Hematopoietic multipotent progenitor cell (in vitro differentiated cells): ENCODE data around the gene PLSCR4. TPM values are rescaled to one million over a fixed set of nuclear protein-coding genes. Genes with fewer than 3 reads are reported as not detected.

Experiments
- DNase-seq, 3 donors: peaks; one replicate each; pipeline ENCODE4 v3.0.0-alpha.2; 2011 to 2015; ENCODE audit warnings: low read depth in 2 of 3, low spot score in 2 of 3
- total RNA-seq: library from RNA; depleted of rRNA; stranded (reverse); fragments of >200 nt; gene quantifications from one replicate; pipeline ENCODE4 v1.2.3, GENCODE V29; 2012

PLSCR4 gene
- total RNA-seq, 1 donor, result 10.0 TPM

- DNase-seq, result no peak
These were observed 87.3 kb downstream of the PLSCR4 start for GRCh38 chr3:146163584-146163983.

DNA sequence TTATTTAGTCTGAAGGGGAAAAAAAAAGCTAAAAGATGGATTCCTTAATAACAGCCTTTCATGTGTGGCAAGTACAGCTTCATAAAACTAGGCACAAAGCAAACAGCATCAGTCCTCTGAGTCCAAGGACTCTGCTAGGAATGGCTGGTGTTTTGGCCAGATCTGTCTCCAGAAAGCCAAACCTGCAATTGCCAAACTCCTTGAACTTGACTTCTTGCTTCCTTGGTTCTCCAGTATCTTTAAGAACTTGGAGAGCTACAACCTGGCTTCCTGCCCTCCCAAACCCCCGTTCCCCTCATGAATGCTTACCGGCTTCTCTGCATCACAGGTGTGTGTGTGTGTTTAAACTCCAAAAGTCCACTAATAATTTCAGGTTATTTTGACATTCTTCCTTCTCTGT is 88.3 kb downstream of the PLSCR4 start:
- DNase-seq, result no peak

DNA sequence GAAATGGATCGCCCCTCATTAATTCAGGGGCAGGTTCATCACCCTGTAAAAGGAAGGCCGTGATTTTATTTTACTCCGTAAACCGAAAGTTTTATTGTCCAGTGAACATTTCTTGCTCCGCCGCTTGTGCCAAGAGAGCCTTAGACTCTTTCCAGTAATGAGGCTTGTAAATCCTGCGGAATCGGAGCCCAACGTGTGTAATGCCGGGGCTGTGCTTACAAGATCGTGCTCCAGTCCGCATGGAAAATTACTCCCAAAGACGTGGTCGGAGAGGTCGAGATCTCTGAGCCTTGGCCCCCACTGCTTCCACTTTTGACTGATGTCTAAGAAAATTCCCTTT is 89.3 kb downstream of the PLSCR4 start:
- no peak for DNase-seq

GRCh38 chr3:146160964-146161662 is 89.8 kb downstream of the PLSCR4 start, which contains the start of gene PLOD2:
PLOD2 (minus strand) TSS chr3:146161184; CDS start chr3:146160989, 195 bp downstream.
- peak in 2 of 3 donors; percentile 84 to 85 for DNase-seq

DNA sequence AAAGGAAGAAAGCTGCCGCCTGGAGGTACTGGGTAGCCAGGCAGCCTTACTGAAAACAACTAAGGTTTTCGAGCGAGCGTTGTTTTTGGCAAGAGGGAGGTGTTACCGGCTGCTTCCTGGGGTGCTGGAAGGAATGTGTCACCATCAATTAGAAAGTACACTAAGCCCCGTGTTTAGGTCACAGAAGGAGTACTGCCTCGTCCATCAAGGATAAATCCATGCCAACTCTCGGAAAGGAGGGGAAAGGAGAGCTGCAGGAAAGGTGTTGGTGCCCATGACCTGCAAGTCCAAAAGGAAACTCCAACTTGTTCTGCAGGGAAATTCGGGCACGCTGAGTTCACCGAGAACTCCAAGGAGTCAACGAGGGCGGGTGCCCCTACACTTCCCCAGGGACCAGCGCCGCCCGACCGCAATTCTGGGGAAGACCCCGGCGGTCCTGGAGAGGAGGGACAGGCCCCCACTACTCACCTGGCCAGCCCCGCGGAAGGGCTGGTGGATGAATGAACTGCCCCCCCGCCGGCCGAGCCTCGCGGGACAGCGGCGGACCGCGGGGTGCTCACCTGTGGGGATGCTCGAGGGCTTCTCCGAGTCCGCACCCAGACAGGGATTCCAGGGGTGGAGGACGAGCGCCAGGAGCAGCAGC is 90.5 kb downstream of the PLSCR4 start:
- peak in 2 of 3 donors; percentile 79 to 84 for DNase-seq

DNA sequence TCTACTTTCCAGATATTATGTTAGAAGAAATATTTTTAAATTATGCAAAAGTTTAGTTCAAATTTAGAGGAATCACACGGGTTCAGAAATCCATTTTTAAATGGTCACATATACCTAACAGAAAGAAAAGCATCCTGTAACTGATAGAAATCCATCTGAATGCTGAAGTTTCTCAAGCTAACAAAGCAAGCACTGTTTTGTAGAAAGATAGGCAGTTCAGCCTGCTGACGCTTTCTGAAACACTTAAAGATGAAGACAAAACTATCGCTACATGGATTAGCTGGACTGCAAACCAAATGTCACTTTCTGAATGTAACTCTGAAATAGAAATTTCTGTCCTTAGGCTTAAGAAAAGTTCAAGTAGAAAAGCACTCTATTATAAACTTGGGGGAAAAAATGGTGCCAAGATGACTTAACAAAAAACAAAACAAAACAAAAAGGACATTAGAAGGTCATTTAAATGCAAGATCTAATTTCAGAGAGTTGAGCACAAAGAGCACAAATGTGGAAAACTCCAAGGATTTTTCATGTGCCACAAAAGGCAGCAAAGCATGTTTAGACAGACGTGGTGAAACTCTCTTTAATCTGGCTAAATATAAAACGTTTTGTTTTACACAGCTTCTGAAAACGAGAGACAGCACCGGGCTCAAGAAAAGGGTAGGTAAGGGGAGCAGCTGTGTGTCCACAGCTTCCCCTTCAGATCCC is 91.1 kb downstream of the PLSCR4 start:
- DNase-seq, result no peak

DNA sequence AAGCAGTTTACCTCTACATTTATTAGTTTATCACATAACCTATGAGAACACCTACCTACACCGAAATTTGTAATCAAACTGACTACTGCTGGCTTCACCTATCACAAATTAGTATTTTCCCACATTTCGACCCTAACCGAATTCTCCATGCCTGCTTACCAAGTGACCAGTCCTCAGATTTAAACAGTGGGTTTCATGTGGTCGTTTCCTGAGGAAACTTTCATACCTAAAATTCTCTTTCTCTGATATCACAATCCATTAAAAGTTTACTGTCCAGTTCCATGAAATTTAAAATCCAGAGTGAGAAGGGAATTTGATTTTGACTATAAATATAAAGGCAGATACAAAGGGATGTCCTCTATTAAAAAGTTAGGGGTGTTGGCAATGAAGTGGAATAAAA is 91.9 kb downstream of the PLSCR4 start:
- no peak for DNase-seq

GRCh38 chr3:146157325-146158060 is 93.4 kb downstream of the PLSCR4 start:
- DNase-seq, result no peak

- DNase-seq, result peak in 1 of 3 donors; percentile 65
These were observed 94.1 kb downstream of the PLSCR4 start for GRCh38 chr3:146156666-146157314.

DNA sequence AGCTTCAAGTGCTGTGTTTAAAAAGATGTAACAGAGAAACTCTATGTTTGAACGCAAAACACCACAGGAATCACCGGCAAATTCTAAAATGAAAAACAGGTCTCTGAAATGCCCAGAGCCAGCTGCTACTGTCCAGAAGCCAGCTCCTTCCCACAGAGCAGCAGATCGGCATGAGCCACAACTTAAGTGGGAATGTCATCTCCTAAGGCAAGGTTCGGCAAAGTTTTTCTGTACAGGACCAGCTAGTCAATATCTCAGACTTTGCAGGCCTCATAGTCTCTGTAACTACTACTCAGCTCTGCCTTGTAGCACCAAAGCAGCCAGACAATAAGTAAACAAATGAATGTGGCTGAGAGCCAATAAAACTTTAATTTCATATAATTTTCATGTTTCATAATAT is 94.8 kb downstream of the PLSCR4 start:
- DNase-seq, result no peak

DNA sequence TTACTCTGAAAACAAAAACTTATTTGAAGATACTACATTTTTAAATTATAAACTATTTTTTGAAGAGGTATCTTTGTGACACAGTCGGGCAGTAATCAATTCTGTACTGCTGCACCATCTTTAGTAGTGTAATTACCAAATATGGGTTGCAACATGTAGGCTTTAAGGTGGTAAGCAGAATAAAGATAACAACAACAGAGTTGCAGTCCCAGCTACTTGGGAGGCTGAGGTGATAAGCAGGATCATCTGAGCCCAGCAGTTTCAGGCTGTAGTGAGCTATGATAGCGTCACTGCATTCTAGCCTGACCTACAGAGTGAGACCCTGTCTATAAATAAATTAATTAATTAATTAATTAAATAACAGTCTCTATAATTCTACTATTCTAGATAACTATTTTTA is 95.9 kb downstream of the PLSCR4 start:
- DNase-seq, result no peak

- no peak for DNase-seq
These were observed 96.6 kb downstream of the PLSCR4 start for GRCh38 chr3:146154316-146154715.

DNA sequence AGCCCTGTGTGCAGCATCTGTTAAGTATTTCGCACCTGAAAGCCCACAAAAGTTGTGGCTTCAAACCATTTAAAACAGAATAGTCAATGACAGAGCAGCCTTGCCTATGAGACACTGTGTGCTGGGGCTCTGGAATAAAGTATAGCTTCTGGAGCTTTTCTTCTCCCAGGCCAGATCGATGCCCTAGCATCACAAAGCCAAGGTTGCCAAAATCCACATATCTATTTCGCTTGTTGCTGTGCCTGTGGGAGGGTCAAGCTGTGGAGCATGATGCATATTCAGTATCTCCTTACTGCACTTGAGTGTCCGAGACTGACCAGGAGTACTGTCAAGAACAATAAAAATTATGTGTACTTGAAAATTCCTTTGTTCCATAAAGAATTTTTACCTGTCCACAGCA is 97.5 kb downstream of the PLSCR4 start:
- DNase-seq, result no peak

DNA sequence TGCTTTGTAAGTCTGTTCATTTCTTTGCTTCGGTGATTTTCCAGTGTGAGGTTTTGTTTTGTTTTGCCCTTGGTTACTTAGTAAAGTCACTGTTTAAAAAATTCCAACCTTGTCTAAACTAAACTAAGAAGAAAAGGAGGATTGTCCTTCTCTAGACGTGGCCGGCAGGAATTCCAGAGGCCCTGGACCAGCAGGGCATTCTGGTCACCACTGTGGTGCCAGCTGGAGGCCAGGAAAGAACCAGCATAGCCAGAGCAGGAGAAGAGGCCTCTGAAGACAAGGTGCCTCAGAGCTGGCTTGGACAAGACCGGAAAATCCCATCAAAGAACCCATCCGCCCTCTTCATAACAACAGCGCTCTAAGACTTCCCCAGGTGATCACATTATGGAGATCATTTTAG is 98.1 kb downstream of the PLSCR4 start:
- no peak for DNase-seq

DNA sequence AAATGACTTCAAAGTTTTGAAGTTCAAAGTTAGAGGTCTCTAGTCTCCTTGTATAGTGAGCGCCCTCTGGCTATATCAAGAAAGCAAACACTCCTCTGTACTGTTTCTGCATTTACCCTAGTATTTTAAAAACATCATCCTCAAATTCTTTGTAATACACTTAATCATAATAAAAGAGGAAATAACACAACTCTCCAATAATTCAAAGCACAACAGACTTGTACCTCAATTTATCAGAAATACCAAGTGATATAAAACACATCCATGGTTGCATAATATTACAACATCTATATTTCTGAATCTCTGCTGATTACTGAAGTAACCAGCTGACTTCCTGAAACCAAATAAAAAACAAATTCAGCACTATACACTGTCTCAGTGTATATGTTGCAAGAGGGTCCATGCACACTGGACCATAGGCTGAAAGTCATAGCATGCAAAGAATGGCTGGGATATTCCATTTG is 102.4 kb downstream of the PLSCR4 start:
- no peak for DNase-seq

- DNase-seq, result no peak
These were observed 105.3 kb downstream of the PLSCR4 start for GRCh38 chr3:146145642-146146041.

GRCh38 chr3:146142757-146143156 is 108.1 kb downstream of the PLSCR4 start:
- DNase-seq, result no peak
